Jurkat, Clone E6-1 (cell line): Measurements from ENCODE around the gene SORBS2.

ENCODE experiments used
- DNase-seq: peaks from one replicate; pipeline ENCODE4 v3.0.0-alpha.2; 2011; ENCODE audit warnings: low read depth, low spot score
- H3K4me3 ChIP-seq: 2 replicates; pipeline ENCODE4 v1.5.1; 2011; ENCODE audit warnings: mild to moderate bottlenecking, low read length, control low read depth, moderate library complexity

SORBS2 gene

DNA sequence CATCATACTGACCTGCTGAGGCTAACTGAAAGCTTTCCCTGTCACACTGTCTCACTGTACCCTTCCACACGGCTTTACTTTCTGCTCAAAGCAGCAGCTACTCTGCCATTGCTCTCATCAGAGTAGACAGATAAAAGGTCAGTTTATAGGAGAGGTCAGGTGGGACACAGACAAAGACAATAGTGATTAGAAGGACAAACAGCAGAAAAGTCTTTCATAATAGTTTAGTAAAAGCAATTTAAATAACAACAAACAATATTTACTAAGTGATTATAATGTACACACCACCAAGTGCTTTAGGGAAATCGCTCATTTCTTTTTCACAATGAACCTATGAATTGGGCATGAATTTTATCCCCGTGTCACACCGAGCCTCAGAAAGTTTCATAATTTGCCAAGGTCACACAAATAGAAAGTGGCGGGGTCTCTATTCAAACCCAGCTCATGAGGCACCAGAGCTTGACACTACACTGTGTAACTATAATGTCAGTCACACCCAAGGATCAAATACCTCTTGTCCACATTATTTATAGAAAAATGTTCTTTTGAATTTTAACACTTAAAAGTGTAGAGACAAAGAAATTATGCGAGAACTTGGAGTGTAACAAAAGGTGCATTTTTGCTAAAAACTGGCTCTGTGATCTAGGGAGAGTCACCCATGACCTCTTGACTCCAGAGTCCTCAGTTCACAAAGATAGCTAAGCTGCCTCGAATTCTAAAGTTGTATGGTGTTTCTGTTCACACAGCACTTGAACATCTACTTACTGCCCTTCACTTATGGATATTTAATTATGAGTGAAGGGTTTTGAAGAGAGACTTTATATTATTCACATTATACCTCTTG, 24.5 kb upstream of the SORBS2 start:
- no peak overlapping the region for H3K4me3 ChIP-seq
- no peak for DNase-seq

GRCh38 chr4:185835814-185836213, 23.8 kb upstream of the SORBS2 start:
- DNase-seq: no peak

GRCh38 chr4:185835336-185835735, 23.3 kb upstream of the SORBS2 start:
- DNase-seq: no peak
- H3K4me3 ChIP-seq: no peak overlapping the region

More at GRCh38 chr4:185835814-185836213, 23.8 kb upstream of the SORBS2 start:
- no peak overlapping the region for H3K4me3 ChIP-seq

DNA sequence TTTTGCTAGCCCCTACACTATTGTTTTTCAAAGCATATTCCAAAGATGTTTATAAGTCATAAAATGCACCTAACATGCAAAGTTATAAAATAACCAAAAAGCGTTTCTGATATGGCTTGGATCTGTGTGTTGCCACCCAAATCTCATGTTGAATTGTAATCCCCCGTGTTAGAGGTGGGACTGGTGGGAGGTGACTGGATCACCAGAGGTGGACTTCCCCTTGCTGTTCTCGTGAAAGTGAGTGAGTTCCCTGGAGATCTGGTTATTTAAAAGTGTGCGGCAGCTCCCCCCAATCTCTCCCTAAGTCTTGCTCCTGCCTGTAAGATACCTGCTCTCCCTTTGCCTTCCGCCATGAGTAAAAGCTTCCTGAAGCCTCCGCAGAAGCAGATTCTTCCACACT, 22.8 kb upstream of the SORBS2 start:
- no peak overlapping the region for H3K4me3 ChIP-seq
- no peak for DNase-seq

GRCh38 chr4:185834088-185834487, 22.1 kb upstream of the SORBS2 start:
- H3K4me3 ChIP-seq: no peak overlapping the region
- DNase-seq: no peak

- DNase-seq: no peak
- no peak overlapping the region for H3K4me3 ChIP-seq
Observed at GRCh38 chr4:185833055-185833598, 21.1 kb upstream of the SORBS2 start.

- no peak for DNase-seq
- no peak overlapping the region for H3K4me3 ChIP-seq
Observed at GRCh38 chr4:185831125-185831815, 19.3 kb upstream of the SORBS2 start.

DNA sequence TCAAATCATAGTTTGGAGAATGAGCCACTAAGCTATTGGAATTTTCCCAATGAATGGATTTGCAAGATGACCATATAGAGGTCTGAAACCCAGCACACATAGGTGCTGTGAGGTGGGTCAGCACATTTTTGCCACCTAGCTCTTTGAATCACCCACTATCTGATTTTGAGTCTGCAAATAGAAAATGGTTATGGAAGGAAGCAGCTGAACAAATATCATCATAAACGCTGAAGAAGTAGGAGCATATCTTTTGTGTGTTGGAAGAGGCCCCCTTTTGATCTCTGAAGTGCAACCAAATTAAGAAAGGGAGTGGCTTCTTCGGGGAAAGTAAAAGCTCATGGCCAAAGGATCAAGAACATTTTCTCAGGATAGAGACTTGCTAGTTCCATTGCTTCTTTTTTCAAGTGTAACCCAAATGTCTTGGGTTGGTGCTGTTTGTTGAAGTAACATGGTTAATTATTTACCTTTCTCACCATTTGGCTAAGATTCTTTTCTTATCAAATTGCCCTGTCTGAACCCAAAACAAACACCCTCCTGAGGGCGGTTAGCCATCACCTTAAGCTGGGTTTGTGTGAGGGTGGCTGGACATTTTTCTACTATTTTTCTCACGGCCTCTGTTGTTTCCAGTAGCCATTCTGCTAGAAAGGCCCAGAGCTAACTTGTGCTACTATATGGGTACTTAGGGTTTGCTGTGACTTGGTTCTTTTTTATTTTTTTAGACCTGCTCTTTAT, 18.4 kb upstream of the SORBS2 start:
- H3K4me3 ChIP-seq: no peak overlapping the region
- no peak for DNase-seq

GRCh38 chr4:185826381-185826780, 14.4 kb upstream of the SORBS2 start:
- DNase-seq: no peak
- H3K4me3 ChIP-seq: no peak overlapping the region

GRCh38 chr4:185825737-185826136, 13.7 kb upstream of the SORBS2 start:
- no peak overlapping the region for H3K4me3 ChIP-seq
- no peak for DNase-seq

GRCh38 chr4:185822791-185823190, 10.8 kb upstream of the SORBS2 start:
- no peak for DNase-seq
- H3K4me3 ChIP-seq: no peak overlapping the region

DNA sequence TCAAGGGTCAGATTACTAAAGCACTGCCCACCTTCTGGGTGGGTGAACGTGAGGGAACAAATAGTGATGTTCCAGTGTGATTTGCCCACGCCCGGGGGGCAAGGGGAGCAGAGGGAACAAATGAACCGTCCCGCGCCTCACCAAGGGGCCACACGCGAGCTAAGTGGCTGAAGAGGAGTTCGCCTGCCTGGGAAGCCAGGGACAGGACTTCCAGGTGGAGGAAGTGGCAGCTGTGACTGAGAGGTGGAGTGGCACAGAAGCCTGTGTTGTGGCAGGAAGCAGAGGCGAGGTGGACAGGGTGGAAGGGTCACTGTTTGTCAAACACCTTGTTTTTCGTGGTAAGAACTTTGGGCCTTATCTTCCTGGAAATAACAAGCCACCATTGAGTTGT, 9.0 kb upstream of the SORBS2 start:
- no peak overlapping the region for H3K4me3 ChIP-seq
- DNase-seq: no peak

DNA sequence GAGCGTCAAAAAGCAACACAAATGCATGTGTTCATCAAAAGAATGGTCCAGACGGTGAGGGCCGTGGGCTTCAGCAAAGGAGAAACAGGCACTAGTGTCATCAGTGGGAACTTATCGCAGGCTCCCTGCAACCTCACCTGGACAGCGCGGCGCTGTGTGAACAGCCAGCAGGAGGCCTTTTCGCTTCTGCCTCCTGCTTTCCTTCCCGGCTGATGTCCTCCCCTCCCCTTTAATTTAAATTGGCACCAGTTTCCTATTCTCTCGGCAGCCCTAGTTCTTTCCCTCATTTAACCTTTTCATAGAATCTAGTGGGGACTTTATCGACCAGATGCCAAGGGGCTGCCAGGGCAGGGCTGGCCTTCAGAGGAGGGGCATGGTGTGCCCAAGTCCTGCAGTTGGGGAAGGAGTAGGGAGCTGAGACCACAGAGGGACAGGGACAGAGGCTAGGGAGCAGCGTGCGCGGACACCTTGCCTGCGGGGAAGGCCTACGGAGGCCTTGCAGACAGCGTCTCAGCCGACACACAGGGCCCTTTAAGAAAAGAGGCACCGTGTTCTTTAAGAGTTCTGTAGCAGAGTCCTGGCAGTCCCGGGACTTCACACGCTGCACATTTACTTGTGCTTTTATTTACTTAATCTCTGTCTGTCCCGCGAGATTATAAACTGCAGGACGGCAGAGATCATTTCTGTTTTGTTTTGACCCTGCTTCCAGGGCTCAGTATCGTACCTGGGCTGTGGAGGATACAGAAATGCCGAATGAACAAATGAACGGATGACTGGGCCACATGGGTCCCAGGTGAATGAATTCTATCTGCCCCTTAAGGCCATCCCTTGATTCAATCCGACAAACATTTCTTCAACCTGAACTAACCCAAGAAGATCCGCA, 8.4 kb upstream of the SORBS2 start:
- no peak overlapping the region for H3K4me3 ChIP-seq
- DNase-seq: no peak

GRCh38 chr4:185819144-185819543, 7.2 kb upstream of the SORBS2 start:
- DNase-seq: no peak
- H3K4me3 ChIP-seq: no peak overlapping the region

DNA sequence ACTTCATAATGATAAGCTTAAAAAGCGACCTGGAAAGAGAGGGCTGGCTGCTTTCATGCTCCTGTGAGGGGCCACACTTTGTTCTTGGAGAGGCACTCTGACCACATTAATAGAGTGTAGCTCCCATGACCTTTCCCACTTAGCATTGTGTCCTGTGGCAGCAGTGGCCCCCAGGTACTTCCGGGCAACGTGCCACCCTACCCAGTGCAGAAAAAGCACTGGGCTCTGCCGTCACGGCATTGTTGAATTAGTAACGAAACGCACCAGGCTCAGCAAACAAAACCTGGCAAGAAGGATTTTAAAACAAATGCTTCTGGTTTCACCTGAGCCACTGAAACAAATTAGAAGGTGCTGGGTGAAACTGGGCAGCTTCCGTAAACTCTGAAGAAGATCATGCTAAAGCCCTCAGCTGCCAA, 5.4 kb upstream of the SORBS2 start:
- no peak for DNase-seq
- H3K4me3 ChIP-seq: no peak overlapping the region

GRCh38 chr4:185813133-185813532, 1.1 kb upstream of the SORBS2 start:
- DNase-seq: no peak
- H3K4me3 ChIP-seq: no peak overlapping the region

DNA sequence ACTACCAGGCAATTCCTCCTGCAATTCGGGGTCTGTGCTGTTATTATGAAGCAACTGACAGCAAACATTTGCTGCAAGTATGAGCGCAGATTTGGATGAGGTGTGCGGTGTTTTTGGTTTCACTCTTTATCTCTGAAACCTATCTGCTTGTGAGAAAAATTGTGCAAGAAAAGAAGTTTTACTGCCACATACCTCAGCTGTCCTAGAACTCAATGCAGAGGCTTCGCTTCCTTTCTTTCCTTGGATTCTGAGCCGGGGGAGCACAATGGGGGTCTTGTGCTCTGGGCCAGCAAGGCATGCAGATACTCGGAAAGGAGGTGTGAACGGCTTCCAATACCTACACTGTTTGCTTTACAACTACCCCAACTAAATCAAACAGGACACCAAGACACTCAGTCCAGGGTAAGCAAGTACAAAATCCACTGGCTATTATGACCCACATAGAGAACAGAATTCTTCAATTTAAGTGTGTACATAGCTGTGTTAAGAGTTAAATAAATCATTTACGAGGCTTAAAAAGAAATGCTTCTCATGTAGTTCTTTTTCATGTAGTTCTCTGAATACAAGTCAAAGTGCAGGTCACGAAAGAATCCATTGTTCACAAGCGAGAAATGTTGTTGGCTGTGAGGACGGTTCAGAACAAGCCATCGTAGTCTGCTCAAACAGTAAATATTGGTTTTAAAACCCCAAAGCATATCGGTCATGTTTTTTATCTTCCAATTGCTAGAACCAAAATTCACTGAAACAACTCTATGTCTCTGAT, 1.1 kb downstream of the SORBS2 start:
- H3K4me3 ChIP-seq: no peak overlapping the region
- no peak for DNase-seq

DNA sequence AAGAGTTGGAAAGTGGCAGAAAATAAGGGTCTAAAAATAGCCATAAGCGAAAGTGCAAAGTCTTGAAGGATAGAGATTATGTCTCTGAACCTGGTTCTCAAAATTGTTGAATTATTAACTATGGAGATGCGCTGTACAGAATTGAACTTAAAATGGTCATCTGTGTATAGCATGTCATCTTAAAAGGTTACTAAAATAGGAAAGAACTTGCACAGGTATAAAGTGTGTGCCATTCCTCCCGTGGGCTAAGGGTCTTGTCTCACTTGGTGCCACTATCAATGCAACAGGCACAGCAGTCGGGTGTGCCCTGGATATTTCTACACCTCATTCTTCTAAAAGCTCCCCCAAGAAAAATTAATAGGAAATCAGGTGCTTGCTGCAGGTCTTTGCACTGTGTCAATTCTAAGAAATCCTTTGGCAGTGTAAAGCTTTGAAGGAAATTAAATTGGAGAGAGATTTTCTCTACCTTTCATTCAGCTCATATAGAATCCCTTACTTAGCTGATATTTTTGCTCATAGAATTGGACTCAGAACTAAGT, 2.4 kb downstream of the SORBS2 start:
- no peak for DNase-seq
- H3K4me3 ChIP-seq: no peak overlapping the region
